Gastroesophageal sphincter (tissue), 3 donors: ENCODE data around the gene COA8.

Experiments
- CTCF ChIP-seq, 4 experiments: fragments of 200-600 bp in 2 of 4; fragments of 450-650 bp in 2 of 4; sonication (generic) in 1 of 4; IDR thresholded peaks; one replicate each; pipeline ENCODE4 v1.5.1; 2017 to 2019; ENCODE audit warnings: antibody characterized with exemption in 4 of 4, mild to moderate bottlenecking in 2 of 4, moderate library complexity in 2 of 4
- EP300 ChIP-seq: sonication (generic); formaldehyde crosslinking; IDR thresholded peaks from one replicate; pipeline ENCODE4 v1.6.1; 2017; ENCODE audit warnings: antibody characterized with exemption, mild to moderate bottlenecking
- POLR2A ChIP-seq, 2 donors: fragments of 450-650 bp; IDR thresholded peaks; one replicate each; pipeline ENCODE4 v1.6.1; 2017; ENCODE audit warnings: antibody characterized with exemption in 2 of 2, mild to moderate bottlenecking in 2 of 2, moderate library complexity in 1 of 2
- POLR2AphosphoS5 ChIP-seq: sonication (generic); formaldehyde crosslinking; IDR thresholded peaks from one replicate; pipeline ENCODE4 v1.6.1; 2017; ENCODE audit warnings: antibody characterized with exemption

GRCh38 chr14:103514596-103515421 is 48.0 kb upstream of the COA8 start:
- no peak for TF ChIP-seq CTCF (IDR thresholded peaks at IDR 0.05)
- TF ChIP-seq POLR2A (IDR thresholded peaks at IDR 0.05), result no peak
- no peak for TF ChIP-seq POLR2AphosphoS5
- no peak for TF ChIP-seq EP300
